Right cardiac atrium (tissue), 5 donors: ENCODE results near the gene SCYGR1. TPM values are rescaled to one million over a fixed set of nuclear protein-coding genes. Genes with fewer than 3 reads are reported as not detected.
"Not testable (repeated sequence)": the region's sequence is repeated elsewhere in the genome, so short reads cannot be mapped to it uniquely, and the experiment has no call there.

Experiments
- ATAC-seq, 2 donors: fragments of 200-7000 bp; cut with Tn5 transposase; one replicate each; pipeline versions ENCODE4 v1.8.0 to v1.9.1; 2020; ENCODE audit warnings: moderate library complexity in 2 of 2, mild to moderate bottlenecking in 1 of 2
- DNase-seq, 3 donors: peaks; one replicate each; pipeline ENCODE4 v3.0.0-alpha.2; 2020
- H3K27ac ChIP-seq: one replicate; pipeline ENCODE4 v1.5.1; 2013; ENCODE audit warnings: mild to moderate bottlenecking, low read length, control low read depth, moderate library complexity
- H3K27me3 ChIP-seq: one replicate; pipeline ENCODE4 v1.6.1; 2013; ENCODE audit not compliant: control insufficient read depth, insufficient read depth
- H3K4me1 ChIP-seq: one replicate; pipeline ENCODE4 v1.6.1; 2013; ENCODE audit warnings: low read length; ENCODE audit not compliant: control insufficient read depth, insufficient read depth
- H3K4me3 ChIP-seq: one replicate; pipeline ENCODE4 v1.5.1; 2013; ENCODE audit warnings: low read length, control low read depth
- H3K9me3 ChIP-seq: one replicate; pipeline ENCODE4 v1.6.1; 2013; ENCODE audit warnings: low read length; ENCODE audit not compliant: control insufficient read depth
- WGBS: extraction: QIAGEN DNeasy Blood & Tissue Kit; methylation state at CpG from one replicate; pipeline ENCODE4 v1.1.7; 2013; 5-methylcytosine and 5-hydroxymethylcytosine counted together
- intact Hi-C, 4 donors: fragments of 100-400 bp; cut with DNase I; formaldehyde crosslinking; loops; one replicate each; pipeline versions ENCODE4 v1.11.0 to v1.14.0; 2022 to 2023
- long read RNA-seq, 4 donors: library from polyadenylated mRNA; unstranded; transcript quantifications; one replicate each; pipeline ENCODE4 v2.0.0, GENCODE V29; 2020 to 2021
- polyA plus RNA-seq: library from polyadenylated mRNA; stranded (reverse); fragments of 200-250 nt; gene quantifications from one replicate; pipeline ENCODE4 v1.2.3, GENCODE V29; 2013
- total RNA-seq, 4 donors: library from RNA; stranded (reverse); fragmentation: NEBNext Ultra II Directional; extraction: Animal tissue kit (Norgen Biotek cat#: 25700); gene quantifications; one replicate each; pipeline ENCODE4 v1.2.1, GENCODE V29; 2021
- donor health status: healthy with polysubstance abuse.
- donor health status: DM: no; HTN: yes; CAD: no.
- donor health status: DM: no; HTN: no; CAD: no.
- donor health status: DM: no; HTN: yes; CAD: no; lungs with severe emphysema.
- donor health status: DM: yes; HTN: yes; CAD: no.

SCYGR1 gene
- total RNA-seq (not detected), polyA plus RNA-seq (not detected)
- long read RNA-seq, donor 1, result 0 reads
- long read RNA-seq, donor 2, result 0 reads
- long read RNA-seq, donor 3, result 0 reads
- long read RNA-seq, donor 4, result 0 reads

GRCh38 chr2:227387583-227387982 lies at the start of gene SCYGR1:
Gene SCYGR1 (minus strand): TSS chr2:227387949. CDS start chr2:227387949, 0 bp downstream.
- ATAC-seq, H3K4me3 ChIP-seq, H3K27me3 ChIP-seq, intact Hi-C loops, H3K27ac ChIP-seq, H3K9me3 ChIP-seq, H3K4me1 ChIP-seq: not testable (repeated sequence)
- DNase-seq, result peak in 1 of 3 donors; percentile 31
- WGBS, result 83% methylated on average over 7 of the region's 7 CpGs

GRCh38 chr2:227436436-227437174 lies 48.9 kb upstream of the SCYGR1 start:
- Histone ChIP-seq H3K27ac (no peak overlapping the region), H3K27me3 (no peaks in the 10 kb centered on the region)
- ATAC-seq, result peak in 1 of 2 donors; percentile 47

GRCh38 chr2:227433171-227433570 lies 45.4 kb upstream of the SCYGR1 start:
- H3K4me3 ChIP-seq, result no peak overlapping the region
- H3K27me3 ChIP-seq, result no peaks in the 10 kb centered on the region
- H3K27ac ChIP-seq, result no peak overlapping the region
- no peaks in the 10 kb centered on the region for H3K4me1 ChIP-seq
- ATAC-seq (no peak), DNase-seq (no peak)
- 68% methylated on average over 2 of the region's 2 CpGs for WGBS
- no peaks in the 10 kb centered on the region for H3K9me3 ChIP-seq
- intact Hi-C loops, result no loop called here

More at GRCh38 chr2:227436436-227437174, 48.9 kb upstream of the SCYGR1 start:
- no peak overlapping the region for H3K4me3 ChIP-seq
- WGBS, result 72% methylated on average over 7 of the region's 7 CpGs
- no peaks in the 10 kb centered on the region for H3K9me3 ChIP-seq
- peaks cover 2% of the 10 kb centered on the region for H3K4me1 ChIP-seq
- intact Hi-C loops, result no loop called here
- no peak for DNase-seq

- no peak overlapping the region for H3K27ac ChIP-seq
- DNase-seq (no peak), ATAC-seq (no peak)
- intact Hi-C loops, result no loop called here
- no peak overlapping the region for H3K4me3 ChIP-seq
- no peaks in the 10 kb centered on the region for H3K9me3 ChIP-seq
- 46% methylated on average over 3 of the region's 3 CpGs for WGBS
- no peaks in the 10 kb centered on the region for H3K4me1 ChIP-seq
- no peaks in the 10 kb centered on the region for H3K27me3 ChIP-seq
These were observed 42.9 kb upstream of the SCYGR1 start for GRCh38 chr2:227430639-227431038.

GRCh38 chr2:227428731-227429285 lies 41.1 kb upstream of the SCYGR1 start:
- H3K9me3 ChIP-seq, result no peaks in the 10 kb centered on the region
- no peak overlapping the region for H3K27ac ChIP-seq
- intact Hi-C loops, result no loop called here
- no peak overlapping the region for H3K4me3 ChIP-seq
- H3K27me3 ChIP-seq, result no peaks in the 10 kb centered on the region
- ATAC-seq (no peak), DNase-seq (no peak)
- WGBS, result 73% methylated on average over 8 of the region's 8 CpGs
- no peaks in the 10 kb centered on the region for H3K4me1 ChIP-seq

- Histone ChIP-seq H3K27me3 (no peaks in the 10 kb centered on the region), H3K27ac (no peak overlapping the region), H3K9me3 (no peaks in the 10 kb centered on the region), H3K4me3 (no peak overlapping the region), H3K4me1 (no peaks in the 10 kb centered on the region)
- intact Hi-C loops, result no loop called here
- ATAC-seq (no peak), DNase-seq (no peak)
- 69% methylated on average over 10 of the region's 10 CpGs for WGBS
These were observed 36.1 kb upstream of the SCYGR1 start for GRCh38 chr2:227423656-227424499.

GRCh38 chr2:227420087-227421052 lies 32.6 kb upstream of the SCYGR1 start:
- H3K4me1 ChIP-seq, result peaks cover 2% of the 10 kb centered on the region
- no peak overlapping the region for H3K4me3 ChIP-seq
- no peaks in the 10 kb centered on the region for H3K27me3 ChIP-seq
- H3K27ac ChIP-seq, result no peak overlapping the region
- ATAC-seq, result no peak
- no peaks in the 10 kb centered on the region for H3K9me3 ChIP-seq
- intact Hi-C loops, result no loop called here
- 85% methylated on average over 15 of the region's 15 CpGs for WGBS
- no peak for DNase-seq

GRCh38 chr2:227416701-227417100 lies 29.0 kb upstream of the SCYGR1 start:
- H3K27me3 ChIP-seq, result no peaks in the 10 kb centered on the region
- H3K4me3 ChIP-seq, result no peak overlapping the region
- peak in 1 of 2 donors; percentile 18 for ATAC-seq
- DNase-seq, result no peak
- H3K4me1 ChIP-seq, result peaks cover 2% of the 10 kb centered on the region
- 84% methylated on average over 4 of the region's 4 CpGs for WGBS
- H3K9me3 ChIP-seq, result no peaks in the 10 kb centered on the region
- peak overlapping the region; percentile 36 for H3K27ac ChIP-seq
- intact Hi-C loops, result no loop called here

GRCh38 chr2:227415538-227416424 lies 28.0 kb upstream of the SCYGR1 start:
- ATAC-seq, result peak; percentile 88 to 92
- H3K4me3 ChIP-seq, result no peak overlapping the region
- 46% methylated on average over 10 of the region's 10 CpGs for WGBS
- H3K27me3 ChIP-seq, result no peaks in the 10 kb centered on the region
- peak; percentile 64 to 77 (median 74) for DNase-seq
- no peaks in the 10 kb centered on the region for H3K9me3 ChIP-seq
- intact Hi-C loops, result no loop called here
- peaks cover 2% of the 10 kb centered on the region for H3K4me1 ChIP-seq
- peak overlapping the region; percentile 66 for H3K27ac ChIP-seq
